Endothelial cell of umbilical vein (primary cell): Measurements from ENCODE around the gene SCN3B. TPM values are rescaled to one million over a fixed set of nuclear protein-coding genes. Genes with fewer than 3 reads are reported as not detected.

Source experiments
- BruUV-seq: library from RNA; stranded (reverse); fragments of 400-500 nt; replicated peaks from 2 replicates; lab custom pipeline; 2021; lab: Mats Ljungman, UMichigan
- CTCF ChIA-PET: fragments of 300-600, 350-600 bp; sonication (Branson Sonifier 250); formaldehyde crosslinking; loops from one replicate; lab custom pipeline; 2021; ENCODE audit warnings: antibody characterized with exemption, inconsistent platforms; lab: Charles Lee
- POLR2A ChIA-PET: fragments of 300-600, 350-600 bp; sonication (Branson Sonifier 250); formaldehyde crosslinking; loops from one replicate; lab custom pipeline; 2021; ENCODE audit warnings: antibody characterized with exemption, inconsistent platforms; lab: Charles Lee
- DNase-seq: peaks from one replicate; pipeline ENCODE4 v3.0.0-alpha.2; 2011; ENCODE audit warnings: low read depth, low spot score
- FAIRE-seq: peaks from 2 replicates; lab custom pipeline; 2011; peaks lifted over from hg19 to GRCh38; lab: Jason Lieb, UNC
- H2AFZ ChIP-seq: 2 replicates; pipeline ENCODE4 v1.6.0; 2012; ENCODE audit warnings: low read depth, low read length, control low read depth, inconsistent platforms
- H3K27ac ChIP-seq: 2 replicates; pipeline ENCODE4 v1.5.1; 2011; ENCODE audit warnings: low read depth, mild to moderate bottlenecking, control low read depth, low read length, moderate library complexity; ENCODE audit not compliant: insufficient read depth
- H3K27me3 ChIP-seq, 2 experiments: 2 replicates each; pipeline versions ENCODE4 v1.6.0 to v1.6.1; 2011; ENCODE audit warnings: low read length in 2 of 2, mixed read lengths in 1 of 2; ENCODE audit not compliant: control insufficient read depth in 2 of 2, insufficient read depth in 2 of 2
- H3K36me3 ChIP-seq, 2 experiments: 2 replicates in 1 of 2; 3 replicates in 1 of 2; pipeline ENCODE4 v1.5.1; 2011; ENCODE audit warnings: low read length in 2 of 2, mild to moderate bottlenecking in 1 of 2, moderate library complexity in 1 of 2; ENCODE audit not compliant: control insufficient read depth in 2 of 2, insufficient read depth in 2 of 2; ENCODE audit errors: extremely low read depth in 1 of 2
- H3K4me1 ChIP-seq: 3 replicates; pipeline ENCODE4 v1.5.1; 2011; ENCODE audit warnings: mild to moderate bottlenecking, low read length; ENCODE audit not compliant: control insufficient read depth, insufficient read depth; ENCODE audit errors: extremely low read depth
- H3K4me2 ChIP-seq: 2 replicates; pipeline ENCODE4 v1.6.1; 2011; ENCODE audit warnings: low read length, control low read depth, mixed read lengths; ENCODE audit not compliant: insufficient read depth
- H3K4me3 ChIP-seq, 3 experiments: fragments of 200-600 bp in 1 of 3; sonication (generic), shearing (Covaris generic) in 1 of 3; replicated peaks in 1 of 3; 2 replicates each; pipeline ENCODE4 v1.5.1; 2011 to 2016; ENCODE audit warnings: control low read depth in 3 of 3, low read length in 3 of 3, mild to moderate bottlenecking in 2 of 3, inconsistent platforms in 1 of 3, low read depth in 1 of 3, moderate library complexity in 1 of 3; ENCODE audit not compliant: insufficient read depth in 1 of 3
- H3K79me2 ChIP-seq: 2 replicates; pipeline ENCODE4 v1.6.0; 2012; ENCODE audit warnings: low read length, inconsistent platforms; ENCODE audit not compliant: control insufficient read depth, insufficient read depth
- H3K9ac ChIP-seq: replicated peaks from 2 replicates; pipeline ENCODE3; 2011; ENCODE audit warnings: low read length, control low read depth; ENCODE audit not compliant: insufficient read depth; ENCODE audit errors: extremely low read depth
- H3K9me1 ChIP-seq: replicated peaks from 3 replicates; pipeline ENCODE4 v1.6.0; 2011; ENCODE audit warnings: mild to moderate bottlenecking, low read length; ENCODE audit not compliant: control insufficient read depth, insufficient read depth; ENCODE audit errors: extremely low read depth
- H3K9me3 ChIP-seq: replicated peaks from 2 replicates; pipeline ENCODE4 v1.5.1; 2012; ENCODE audit warnings: low read length, inconsistent platforms; ENCODE audit not compliant: control insufficient read depth, insufficient read depth
- H4K20me1 ChIP-seq: replicated peaks from 2 replicates; pipeline ENCODE3; 2011; ENCODE audit warnings: mild to moderate bottlenecking, low read length; ENCODE audit not compliant: control insufficient read depth, insufficient read depth; ENCODE audit errors: extremely low read depth
- FOS ChIP-seq: IDR thresholded peaks from 2 replicates; pipeline ENCODE4 v1.6.1; 2011; ENCODE audit warnings: mild to moderate bottlenecking, low read length, moderate library complexity, borderline replicate concordance; ENCODE audit not compliant: insufficient read depth
- GATA2 ChIP-seq: IDR thresholded peaks from 2 replicates; pipeline ENCODE4 v1.7.0; 2011; ENCODE audit warnings: low read depth, mild to moderate bottlenecking, moderate library complexity, mixed read lengths, low read length; ENCODE audit not compliant: insufficient read length, insufficient read depth
- MYC ChIP-seq: IDR thresholded peaks from one replicate; pipeline ENCODE4 v1.6.1; 2011; ENCODE audit warnings: mild to moderate bottlenecking, low read depth, low read length
- dilution Hi-C: fragments of 300-500 bp; cut with MboI; formaldehyde crosslinking; loops from one replicate; pipeline ENCODE4 v1.15.0; 2019; ENCODE audit warnings: low sequenced_read_pairs; ENCODE audit not compliant: extremely low pct_ligation_motif_present
- intact Hi-C: fragments of 100-400 bp; cut with micrococcal nuclease; formaldehyde crosslinking; loops from one replicate; pipeline ENCODE4 v1.10.0; 2022
- polyA plus RNA-seq, 4 experiments: library from polyadenylated mRNA; depleted of rRNA in 3 of 4; stranded (reverse) in 3 of 4; unstranded in 1 of 4; fragments of >200 nt; gene quantifications; 2 replicates each; pipeline versions ENCODE4 v1.2.1 to v1.2.3, GENCODE V29; 2011 to 2012; ENCODE audit warnings: missing spikeins in 1 of 4
- total RNA-seq: library from RNA; stranded (reverse); gene quantifications from 2 replicates; pipeline ENCODE4 v1.2.3, GENCODE V29; 2021
- TF ChIP-seq, protein P1 (sequence below), 2 donors: IDR thresholded peaks; 1 replicate in 1 of 2; 2 replicates in 1 of 2; pipeline ENCODE4 v1.5.1; 2011; ENCODE audit warnings: low read length in 2 of 2, mild to moderate bottlenecking in 2 of 2, moderate library complexity in 2 of 2, control low read depth in 1 of 2, inconsistent platforms in 1 of 2, low read depth in 1 of 2; ENCODE audit not compliant: insufficient read depth in 1 of 2; ENCODE audit errors: extremely low read depth in 1 of 2

Gene SCN3B
- total and polyA plus RNA-seq, 2 donors (not counting 3 experiments of a cell fraction or from before 2014, with no cell fraction given), result 0.72 to 1.4 TPM

DNA sequence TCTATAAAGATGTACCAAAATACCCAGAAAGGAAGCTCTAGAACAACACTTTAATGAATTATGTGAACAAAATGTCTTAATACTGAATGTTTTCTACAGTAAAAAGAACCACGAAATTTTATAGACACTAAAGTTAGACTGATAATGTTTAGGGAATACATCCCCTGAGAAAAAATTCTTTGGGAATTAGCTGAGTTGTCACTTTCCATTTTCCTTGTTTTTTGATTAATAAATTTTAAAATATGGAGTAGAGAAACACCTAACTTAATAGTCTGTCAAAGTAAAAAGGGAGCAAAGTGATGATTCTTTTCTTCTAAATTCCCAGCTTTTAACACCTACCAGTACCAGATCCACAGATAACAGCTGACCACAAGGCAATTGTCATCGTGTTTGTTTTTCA, 23.1 kb upstream of the SCN3B start:
- ChIA-PET CTCF (interaction anchor here (0.7 to 2.1 kb wide), 2 partner anchors 25 to 34 kb away, joined by 3 to 6 read pairs; no protein-coding TSS in a partner anchor), POLR2A (no interaction called here)
- no peaks in the 10 kb centered on the region for H4K20me1 ChIP-seq
- H3K36me3 ChIP-seq, result no peaks in the 10 kb centered on the region
- H3K27ac ChIP-seq, result no peak overlapping the region
- H3K27me3 ChIP-seq, result no peaks in the 10 kb centered on the region
- no peak for TF ChIP-seq MYC
- TF ChIP-seq GATA2, result no peak
- no peak for DNase-seq
- H3K4me1 ChIP-seq, result no peaks in the 10 kb centered on the region
- intact Hi-C loops (no loop called here), dilution Hi-C loops (no loop called here)
- H3K9me1 ChIP-seq, result no peaks in the 10 kb centered on the region
- no peak overlapping the region for H2AFZ ChIP-seq
- no peak overlapping the region for H3K4me2 ChIP-seq
- no TSS peak for BruUV-seq
- H3K9me3 ChIP-seq, result no peaks in the 10 kb centered on the region
- no peak overlapping the region for H3K9ac ChIP-seq
- H3K79me2 ChIP-seq, result no peaks in the 10 kb centered on the region
- no peak for FAIRE-seq
- H3K4me3 ChIP-seq, result no peak overlapping the region

DNA sequence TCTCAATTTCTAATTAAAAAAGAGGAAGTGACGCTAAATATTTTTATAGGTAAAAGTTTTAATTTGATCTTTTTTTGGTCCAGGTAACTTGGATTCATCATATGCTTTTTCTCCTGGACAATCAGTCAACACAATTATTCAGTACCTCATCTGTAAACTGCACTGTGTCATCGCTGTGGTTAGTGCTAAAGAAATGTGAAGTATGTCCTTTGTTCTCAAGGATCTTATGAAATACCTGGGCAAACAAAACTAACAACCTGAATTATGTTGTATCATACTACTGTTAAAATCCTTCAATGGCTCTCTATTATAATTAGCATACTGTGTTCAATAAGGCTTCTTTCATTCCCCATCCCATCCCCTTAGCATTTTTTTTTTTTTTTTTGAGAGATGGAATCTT, 19.9 kb upstream of the SCN3B start:
- DNase-seq, result no peak
- Histone ChIP-seq H3K79me2 (no peaks in the 10 kb centered on the region), H3K9ac (no peak overlapping the region), H4K20me1 (no peaks in the 10 kb centered on the region), H3K27me3 (no peaks in the 10 kb centered on the region), H3K9me3 (no peaks in the 10 kb centered on the region), H3K9me1 (no peaks in the 10 kb centered on the region), H3K4me3 (no peak overlapping the region), H3K27ac (no peak overlapping the region), H3K4me2 (no peak overlapping the region), H2AFZ (no peak overlapping the region), H3K36me3 (no peaks in the 10 kb centered on the region), H3K4me1 (no peaks in the 10 kb centered on the region)
- TF ChIP-seq FOS, result no peak
- TF ChIP-seq, protein P1, sequence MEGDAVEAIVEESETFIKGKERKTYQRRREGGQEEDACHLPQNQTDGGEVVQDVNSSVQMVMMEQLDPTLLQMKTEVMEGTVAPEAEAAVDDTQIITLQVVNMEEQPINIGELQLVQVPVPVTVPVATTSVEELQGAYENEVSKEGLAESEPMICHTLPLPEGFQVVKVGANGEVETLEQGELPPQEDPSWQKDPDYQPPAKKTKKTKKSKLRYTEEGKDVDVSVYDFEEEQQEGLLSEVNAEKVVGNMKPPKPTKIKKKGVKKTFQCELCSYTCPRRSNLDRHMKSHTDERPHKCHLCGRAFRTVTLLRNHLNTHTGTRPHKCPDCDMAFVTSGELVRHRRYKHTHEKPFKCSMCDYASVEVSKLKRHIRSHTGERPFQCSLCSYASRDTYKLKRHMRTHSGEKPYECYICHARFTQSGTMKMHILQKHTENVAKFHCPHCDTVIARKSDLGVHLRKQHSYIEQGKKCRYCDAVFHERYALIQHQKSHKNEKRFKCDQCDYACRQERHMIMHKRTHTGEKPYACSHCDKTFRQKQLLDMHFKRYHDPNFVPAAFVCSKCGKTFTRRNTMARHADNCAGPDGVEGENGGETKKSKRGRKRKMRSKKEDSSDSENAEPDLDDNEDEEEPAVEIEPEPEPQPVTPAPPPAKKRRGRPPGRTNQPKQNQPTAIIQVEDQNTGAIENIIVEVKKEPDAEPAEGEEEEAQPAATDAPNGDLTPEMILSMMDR (IDR thresholded peaks at IDR 0.05; ENCODE audit: extremely low read depth in 1 of 2, insufficient read depth in 1 of 2, low read depth in 1 of 2, low read length in 2 of 2), result no peak
- dilution Hi-C loops (no loop called here), intact Hi-C loops (no loop called here)
- POLR2A ChIA-PET, result no interaction called here
- FAIRE-seq, result no peak
- CTCF ChIA-PET, result no interaction called here
- BruUV-seq, result no TSS peak
